Activated T-helper 1 cell treated with anti-CD3 and anti-CD28 coated beads, Interleukin-2, amount 50 U/mL, for 16 hours (primary cell): ENCODE results near the gene USP2.

Experiments used
- DNase-seq, 2 donors: peaks; one replicate each; pipeline ENCODE4 v3.0.0-alpha.2; 2020; ENCODE audit warnings: low read depth in 1 of 2, low spot score in 1 of 2

The USP2 gene, protein sequence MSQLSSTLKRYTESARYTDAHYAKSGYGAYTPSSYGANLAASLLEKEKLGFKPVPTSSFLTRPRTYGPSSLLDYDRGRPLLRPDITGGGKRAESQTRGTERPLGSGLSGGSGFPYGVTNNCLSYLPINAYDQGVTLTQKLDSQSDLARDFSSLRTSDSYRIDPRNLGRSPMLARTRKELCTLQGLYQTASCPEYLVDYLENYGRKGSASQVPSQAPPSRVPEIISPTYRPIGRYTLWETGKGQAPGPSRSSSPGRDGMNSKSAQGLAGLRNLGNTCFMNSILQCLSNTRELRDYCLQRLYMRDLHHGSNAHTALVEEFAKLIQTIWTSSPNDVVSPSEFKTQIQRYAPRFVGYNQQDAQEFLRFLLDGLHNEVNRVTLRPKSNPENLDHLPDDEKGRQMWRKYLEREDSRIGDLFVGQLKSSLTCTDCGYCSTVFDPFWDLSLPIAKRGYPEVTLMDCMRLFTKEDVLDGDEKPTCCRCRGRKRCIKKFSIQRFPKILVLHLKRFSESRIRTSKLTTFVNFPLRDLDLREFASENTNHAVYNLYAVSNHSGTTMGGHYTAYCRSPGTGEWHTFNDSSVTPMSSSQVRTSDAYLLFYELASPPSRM

GRCh38 chr11:119381181-119381988 is at the start of gene USP2:
USP2 (minus strand) TSS chr11:119381690; CDS start chr11:119373480, 8,210 bp downstream.
- DNase-seq, result peak; percentile 89 to 95

DNA sequence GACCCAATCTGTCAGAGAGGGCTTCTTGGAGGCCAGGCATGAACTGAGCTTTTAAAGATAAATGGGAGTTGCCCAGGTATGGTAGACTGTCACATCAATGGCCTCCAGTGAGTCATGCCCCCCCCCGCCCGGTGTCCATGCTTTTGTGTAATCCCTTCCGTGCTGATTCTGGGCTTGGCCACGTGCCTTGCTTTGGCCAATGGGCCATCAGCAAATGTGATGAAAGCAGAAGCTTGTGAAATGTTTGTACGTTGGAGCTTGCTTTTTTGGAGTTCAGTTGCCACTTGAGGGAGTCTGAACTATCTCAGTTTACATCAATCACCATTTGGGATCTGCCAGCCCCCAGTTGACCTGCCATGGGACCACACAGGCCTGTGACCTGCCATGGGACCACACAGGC is 45.8 kb upstream of the USP2 start:
- no peak for DNase-seq

DNA sequence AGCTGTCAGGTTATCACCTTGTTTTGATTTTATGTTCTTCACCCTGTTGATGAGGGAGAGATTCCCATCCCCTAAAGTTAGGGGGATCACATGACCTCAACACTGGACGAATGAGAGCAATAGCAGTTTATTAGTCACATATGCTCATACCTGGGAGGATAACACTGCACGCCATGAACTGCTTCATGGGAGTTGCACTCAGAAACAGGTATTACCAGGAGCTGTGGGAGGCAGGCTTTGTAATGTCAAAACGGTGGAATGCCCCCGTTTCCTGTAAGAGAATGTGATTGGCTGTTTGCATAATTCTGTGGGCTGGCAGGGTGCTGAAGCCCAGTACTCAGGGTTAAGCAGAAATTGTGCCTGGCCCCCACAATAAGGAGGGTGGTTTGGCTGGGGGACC is 44.7 kb upstream of the USP2 start:
- no peak for DNase-seq

DNA sequence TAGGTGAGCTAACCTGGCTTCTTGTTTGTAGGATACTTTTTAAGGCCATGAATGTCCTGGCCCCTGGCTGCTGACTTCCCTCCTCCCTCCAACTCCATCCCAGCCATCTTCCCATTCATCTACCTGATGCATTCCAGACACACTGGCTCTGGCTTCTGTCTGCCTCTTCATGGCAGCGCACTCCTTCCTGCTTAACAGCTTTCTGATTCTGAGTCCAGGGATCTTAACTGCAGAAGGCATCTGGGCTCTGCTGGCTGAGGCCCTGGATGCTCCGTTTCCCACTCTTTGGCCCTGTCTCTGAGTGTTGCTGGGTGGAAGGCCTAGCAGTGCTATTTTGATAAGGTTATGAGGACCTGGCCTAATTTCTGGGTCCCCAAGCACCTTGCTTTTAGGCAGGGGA is 43.3 kb upstream of the USP2 start:
- no peak for DNase-seq

DNA sequence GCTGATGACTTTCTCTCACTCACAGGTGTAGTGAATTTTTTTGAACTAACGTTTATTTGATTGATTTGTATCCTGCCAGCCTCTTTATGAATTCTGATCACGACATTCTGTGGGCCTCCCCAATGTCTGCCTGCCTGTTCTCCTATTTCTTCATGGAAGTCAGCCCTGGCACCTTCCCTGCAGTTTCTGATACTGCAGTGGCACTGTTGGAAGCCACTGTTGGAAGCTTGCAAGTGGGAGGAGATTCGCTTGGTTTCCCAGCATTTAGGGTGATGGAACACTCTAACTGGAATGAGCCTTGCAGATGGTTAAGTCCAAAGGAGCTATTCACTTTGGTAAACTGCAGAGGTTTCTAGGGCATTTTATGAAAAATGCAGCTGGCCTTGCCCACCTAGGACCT is 42.8 kb upstream of the USP2 start:
- no peak for DNase-seq

GRCh38 chr11:119423509-119424254 is 42.2 kb upstream of the USP2 start:
- no peak for DNase-seq

DNA sequence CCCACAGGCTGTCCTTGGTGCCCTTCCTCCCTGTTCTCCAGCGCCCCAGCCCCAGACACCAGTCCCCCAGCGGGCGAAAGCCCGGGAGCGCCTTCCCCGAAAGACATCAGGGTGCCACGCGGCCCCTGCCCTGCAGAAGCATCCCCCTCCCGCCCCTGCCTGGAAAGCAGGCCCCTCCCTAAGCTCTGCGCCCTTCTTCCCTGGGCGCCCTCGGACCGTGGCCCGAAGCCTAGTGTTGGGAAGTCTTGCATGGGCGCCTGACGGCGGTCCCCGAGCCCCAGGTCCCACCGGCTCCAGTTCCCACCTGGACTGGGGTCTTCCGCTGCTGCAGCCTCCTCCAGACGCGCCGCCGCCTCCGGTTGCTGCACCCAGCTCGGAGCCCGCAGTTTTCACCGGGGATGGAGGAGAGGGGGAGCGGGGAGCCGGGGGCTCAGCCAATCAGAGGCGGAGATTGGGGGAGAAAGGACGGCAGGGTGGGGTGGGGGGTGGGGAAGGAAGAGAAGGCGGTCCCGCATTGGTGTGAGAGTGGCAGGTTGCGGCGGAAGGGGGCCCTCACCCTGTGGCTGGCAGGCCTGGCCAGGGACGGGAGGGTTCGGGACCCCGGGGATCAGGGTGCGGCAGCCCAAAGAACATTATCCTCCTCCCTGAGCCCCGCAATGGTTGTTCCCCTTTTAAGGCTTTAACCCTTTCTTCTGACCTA is 41.5 kb upstream of the USP2 start, which contains the start of gene THY1:
TSS of gene THY1 (minus strand) at position 364 of the 700 bp plus-strand sequence. CDS start 2,267 bp downstream, outside the sequence.
- no peak for DNase-seq

DNA sequence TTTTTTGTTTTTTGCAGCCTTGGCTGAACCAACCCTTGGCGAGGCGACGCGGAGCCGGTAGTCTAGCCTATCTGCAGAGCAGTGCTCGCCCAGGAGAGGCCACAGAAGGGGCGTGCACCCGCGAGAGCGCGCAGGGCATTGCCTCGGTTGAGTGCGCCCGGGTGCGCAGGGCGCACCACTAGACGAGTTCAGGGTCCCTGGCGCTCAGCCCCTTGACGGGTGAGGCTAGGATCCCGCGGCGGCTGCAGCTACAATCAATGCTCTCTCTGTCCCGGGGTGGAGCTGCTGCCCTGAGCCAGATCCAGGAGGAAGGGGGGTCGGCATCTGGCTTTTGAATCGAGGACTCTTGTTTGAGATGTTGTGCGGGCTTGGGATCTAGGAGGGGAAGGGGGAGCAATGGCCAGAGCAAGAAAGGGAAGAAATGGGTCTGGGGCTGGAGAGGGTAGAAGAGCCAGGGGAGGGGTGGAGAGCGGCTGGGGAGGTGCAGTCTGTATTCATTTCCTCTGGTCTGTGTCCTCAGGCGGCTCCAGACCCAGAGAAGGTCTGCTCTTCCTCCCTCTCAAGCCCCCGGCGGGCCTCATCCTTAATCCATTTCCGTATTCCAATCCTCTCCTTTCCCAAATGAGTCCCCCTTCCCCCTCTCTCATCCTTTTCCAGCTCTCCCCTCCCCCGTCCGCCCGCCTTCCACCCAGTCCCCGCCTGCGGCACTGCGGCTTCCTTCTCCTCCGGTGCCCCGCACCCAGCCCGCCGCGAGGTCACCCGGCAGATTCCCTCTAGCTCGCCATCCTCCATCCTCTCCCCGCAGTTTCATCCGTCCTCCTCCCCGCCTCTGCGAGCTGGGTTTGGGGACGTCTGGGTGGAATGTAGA is 40.7 kb upstream of the USP2 start:
- DNase-seq, result no peak

- no peak for DNase-seq
These were observed 39.9 kb upstream of the USP2 start for GRCh38 chr11:119421351-119421750.

DNA sequence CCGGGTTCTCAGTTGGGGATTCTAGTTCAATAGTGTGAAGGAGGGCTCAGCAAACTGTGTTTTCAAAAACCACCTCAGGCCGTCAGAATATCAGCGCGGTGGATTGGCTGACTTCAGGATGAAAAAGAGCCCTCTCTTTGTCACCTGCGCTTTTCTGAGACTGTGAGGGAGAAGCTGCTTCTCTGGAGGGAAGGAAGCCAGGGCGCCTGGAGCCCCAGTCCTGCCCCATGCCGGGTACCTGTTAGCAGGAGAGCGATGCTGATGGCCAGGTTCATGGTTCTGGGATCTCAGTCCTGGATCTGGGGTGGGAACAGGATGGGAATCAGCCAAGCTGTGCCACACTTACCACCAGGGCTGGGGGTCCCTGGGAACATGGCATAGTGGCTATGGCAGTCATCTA is 39.1 kb upstream of the USP2 start:
- no peak for DNase-seq

GRCh38 chr11:119419834-119420492 is 38.5 kb upstream of the USP2 start:
- no peak for DNase-seq

DNA sequence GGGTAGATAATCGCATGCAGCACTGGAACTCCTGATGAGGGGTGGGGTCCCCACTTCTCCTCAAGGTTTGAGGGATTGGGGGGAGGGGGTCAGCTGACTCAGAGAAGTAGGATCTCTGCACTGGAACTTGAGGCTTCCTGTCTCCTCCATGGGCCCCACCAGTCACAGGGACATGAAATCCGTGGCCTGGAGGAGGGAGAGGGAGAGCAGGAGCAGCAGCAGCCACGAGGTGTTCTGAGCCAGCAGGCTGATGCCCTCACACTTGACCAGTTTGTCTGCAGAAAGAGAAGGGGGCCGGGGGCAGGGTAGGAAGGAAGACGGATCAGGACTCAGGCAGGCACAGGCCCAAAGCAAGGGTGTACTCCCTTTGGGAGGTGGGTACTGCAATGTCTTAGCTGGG is 37.8 kb upstream of the USP2 start:
- DNase-seq, result no peak

DNA sequence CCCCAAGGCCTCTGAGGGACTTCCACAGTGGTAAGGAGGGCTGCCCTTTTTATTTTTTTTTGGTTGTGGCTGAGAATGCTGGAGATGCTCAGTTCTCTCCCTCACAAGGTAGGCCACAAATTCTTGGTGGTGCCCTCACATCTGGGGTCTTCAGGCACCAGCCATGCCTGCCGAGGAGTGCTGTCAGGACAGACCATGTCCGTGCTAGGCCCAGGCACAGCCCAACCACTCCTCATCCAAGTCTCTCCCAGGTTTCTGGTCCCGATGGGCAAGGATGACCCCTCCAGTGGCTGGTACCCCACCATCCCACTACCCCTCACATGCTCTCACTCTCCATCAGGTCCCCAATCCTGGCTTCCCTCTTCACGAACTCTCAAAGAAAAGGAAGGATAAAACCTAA is 37.3 kb upstream of the USP2 start:
- DNase-seq, result no peak

GRCh38 chr11:119417726-119418540 is 36.4 kb upstream of the USP2 start:
- DNase-seq, result no peak

- DNase-seq, result no peak
These were observed 35.4 kb upstream of the USP2 start for GRCh38 chr11:119416606-119417580.

DNA sequence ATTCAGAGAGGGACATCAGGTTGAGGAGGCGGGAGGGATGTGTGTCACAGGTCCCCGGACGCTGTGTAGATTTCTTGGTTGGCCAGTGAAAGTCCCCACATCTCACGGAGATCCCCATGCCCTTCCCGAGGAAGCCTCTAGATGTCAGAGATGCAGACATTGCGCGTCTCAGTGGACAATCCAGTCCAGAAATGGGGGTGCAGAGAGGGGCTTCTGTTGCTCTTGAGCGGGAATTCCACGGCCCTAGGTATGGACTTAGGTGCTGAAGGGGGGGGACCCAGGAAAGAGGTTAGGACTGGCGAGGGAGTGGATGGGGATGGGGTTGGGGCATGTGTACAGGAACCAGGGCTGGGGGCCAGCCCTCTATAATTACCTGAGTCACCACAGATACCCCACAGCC is 34.5 kb upstream of the USP2 start:
- no peak for DNase-seq

DNA sequence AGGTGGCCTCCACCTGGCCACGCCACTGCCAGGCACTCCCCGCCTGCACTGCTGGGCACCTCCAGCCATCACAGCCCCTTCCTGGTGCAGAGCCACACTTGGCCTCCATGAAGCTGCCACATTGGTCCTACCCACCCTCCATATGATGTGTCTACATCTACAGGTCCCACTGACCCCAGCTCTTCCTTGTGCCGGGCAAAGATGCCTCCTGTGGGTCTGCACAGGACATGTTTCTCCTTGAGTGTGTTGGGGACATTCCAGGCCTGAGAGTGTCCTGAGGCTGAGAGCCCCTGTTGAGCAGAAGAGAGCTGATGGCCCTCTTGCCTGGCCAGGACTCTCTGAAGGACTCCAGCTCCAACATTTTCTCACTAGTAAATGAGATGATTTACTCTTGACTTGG is 34.0 kb upstream of the USP2 start:
- no peak for DNase-seq
